ENCODE results near the gene POC5. TPM values are rescaled to one million over a fixed set of nuclear protein-coding genes. Genes with fewer than 3 reads are reported as not detected.

Gene POC5
- total and polyA plus RNA-seq, 2 of the 4 experiments (the other 2 are of a cell fraction) = 6.6 to 12.9 TPM

DNA sequence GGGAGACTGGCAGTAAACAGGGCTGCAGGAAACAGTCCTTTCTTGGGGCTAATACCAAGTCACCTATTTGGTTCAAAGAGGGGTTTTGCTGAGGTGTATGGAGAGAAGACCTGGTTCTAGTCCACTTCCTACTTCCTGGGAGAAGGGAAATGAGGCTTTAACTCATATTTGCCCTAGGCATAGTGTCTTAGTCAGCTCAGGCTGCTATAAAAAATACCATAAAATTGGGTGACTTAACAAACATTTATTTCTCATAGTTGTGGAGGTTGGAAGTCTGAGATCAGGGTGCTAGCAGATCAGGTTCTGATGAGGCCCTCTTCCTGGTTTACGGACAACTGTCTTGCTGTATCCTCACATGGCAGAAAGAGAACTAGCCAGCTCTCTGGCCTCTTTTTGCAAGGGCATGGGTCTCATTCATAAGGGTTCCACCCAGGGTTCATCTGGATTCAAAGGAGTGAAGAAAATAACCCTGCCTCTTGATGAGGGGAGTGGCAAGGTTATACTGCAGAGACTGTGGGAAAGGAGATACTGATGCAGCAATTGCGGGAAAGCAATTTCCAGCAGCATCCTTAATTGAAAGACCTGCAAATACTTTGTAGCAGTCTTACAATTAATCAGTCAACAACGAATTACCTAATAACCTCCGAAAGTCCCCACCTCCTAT lies 65.5 kb downstream of the POC5 start:
- H2BK120ac ChIP-seq (ENCODE audit: low read depth, low read length) = no peak overlapping the region
- CTCF ChIA-PET = no interaction called here
- H3K27ac ChIP-seq (ENCODE audit: insufficient read depth, low read length) = no peak overlapping the region
- no peaks in the 10 kb centered on the region for H4K20me1 ChIP-seq (ENCODE audit: insufficient read depth, low read length)
- in situ Hi-C loops (cut with MboI; ENCODE audit: low sequenced_read_pairs) = no loop called here
- no peak overlapping the region for H3K23ac ChIP-seq (ENCODE audit: low read depth, low read length)
- H2AK5ac ChIP-seq (ENCODE audit: low read depth, low read length) = no peak overlapping the region
- POLR2A ChIA-PET (ENCODE audit: unreplicated experiment) = no interaction called here
- no peak overlapping the region for H3K9ac ChIP-seq (ENCODE audit: low read depth, low read length)
- TF ChIP-seq MAFK (IDR thresholded peaks at IDR 0.05; ENCODE audit: low read depth, low read length) (no peak), MXI1 (IDR thresholded peaks at IDR 0.05; ENCODE audit: borderline replicate concordance, low read depth, low read length) (no peak), CHD1 (IDR thresholded peaks at IDR 0.05; ENCODE audit: low read depth, low read length) (no peak), NFE2L2 (IDR thresholded peaks at IDR 0.05; ENCODE audit: low read depth, low read length) (no peak), RFX5 (IDR thresholded peaks at IDR 0.05; ENCODE audit: low read depth, low read length) (no peak), BHLHE40 (IDR thresholded peaks at IDR 0.05; ENCODE audit: low read depth, low read length) (no peak), POLR2A (IDR thresholded peaks at IDR 0.05; ENCODE audit: low read depth, low read length) (no peak), SMC3 (IDR thresholded peaks at IDR 0.05; ENCODE audit: low read depth, low read length) (no peak), MAZ (IDR thresholded peaks at IDR 0.05; ENCODE audit: borderline replicate concordance, low read depth, low read length) (no peak), FOS (IDR thresholded peaks at IDR 0.05; ENCODE audit: low read depth, low read length) (no peak), RCOR1 (IDR thresholded peaks at IDR 0.05; ENCODE audit: insufficient replicate concordance, low read length) (no peak), RAD21 (IDR thresholded peaks at IDR 0.05; ENCODE audit: low read length) (no peak), CEBPB (IDR thresholded peaks at IDR 0.05; ENCODE audit: low read depth, low read length) (no peak)
- TF ChIP-seq, protein P1, sequence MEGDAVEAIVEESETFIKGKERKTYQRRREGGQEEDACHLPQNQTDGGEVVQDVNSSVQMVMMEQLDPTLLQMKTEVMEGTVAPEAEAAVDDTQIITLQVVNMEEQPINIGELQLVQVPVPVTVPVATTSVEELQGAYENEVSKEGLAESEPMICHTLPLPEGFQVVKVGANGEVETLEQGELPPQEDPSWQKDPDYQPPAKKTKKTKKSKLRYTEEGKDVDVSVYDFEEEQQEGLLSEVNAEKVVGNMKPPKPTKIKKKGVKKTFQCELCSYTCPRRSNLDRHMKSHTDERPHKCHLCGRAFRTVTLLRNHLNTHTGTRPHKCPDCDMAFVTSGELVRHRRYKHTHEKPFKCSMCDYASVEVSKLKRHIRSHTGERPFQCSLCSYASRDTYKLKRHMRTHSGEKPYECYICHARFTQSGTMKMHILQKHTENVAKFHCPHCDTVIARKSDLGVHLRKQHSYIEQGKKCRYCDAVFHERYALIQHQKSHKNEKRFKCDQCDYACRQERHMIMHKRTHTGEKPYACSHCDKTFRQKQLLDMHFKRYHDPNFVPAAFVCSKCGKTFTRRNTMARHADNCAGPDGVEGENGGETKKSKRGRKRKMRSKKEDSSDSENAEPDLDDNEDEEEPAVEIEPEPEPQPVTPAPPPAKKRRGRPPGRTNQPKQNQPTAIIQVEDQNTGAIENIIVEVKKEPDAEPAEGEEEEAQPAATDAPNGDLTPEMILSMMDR (conservative IDR thresholded peaks at IDR 0.05; ENCODE audit: low read depth, low read length) = no peak
- TF ChIP-seq, protein P2, sequence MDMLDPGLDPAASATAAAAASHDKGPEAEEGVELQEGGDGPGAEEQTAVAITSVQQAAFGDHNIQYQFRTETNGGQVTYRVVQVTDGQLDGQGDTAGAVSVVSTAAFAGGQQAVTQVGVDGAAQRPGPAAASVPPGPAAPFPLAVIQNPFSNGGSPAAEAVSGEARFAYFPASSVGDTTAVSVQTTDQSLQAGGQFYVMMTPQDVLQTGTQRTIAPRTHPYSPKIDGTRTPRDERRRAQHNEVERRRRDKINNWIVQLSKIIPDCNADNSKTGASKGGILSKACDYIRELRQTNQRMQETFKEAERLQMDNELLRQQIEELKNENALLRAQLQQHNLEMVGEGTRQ (IDR thresholded peaks at IDR 0.05; ENCODE audit: low read depth, low read length) = no peak
- TF ChIP-seq, protein P3, sequence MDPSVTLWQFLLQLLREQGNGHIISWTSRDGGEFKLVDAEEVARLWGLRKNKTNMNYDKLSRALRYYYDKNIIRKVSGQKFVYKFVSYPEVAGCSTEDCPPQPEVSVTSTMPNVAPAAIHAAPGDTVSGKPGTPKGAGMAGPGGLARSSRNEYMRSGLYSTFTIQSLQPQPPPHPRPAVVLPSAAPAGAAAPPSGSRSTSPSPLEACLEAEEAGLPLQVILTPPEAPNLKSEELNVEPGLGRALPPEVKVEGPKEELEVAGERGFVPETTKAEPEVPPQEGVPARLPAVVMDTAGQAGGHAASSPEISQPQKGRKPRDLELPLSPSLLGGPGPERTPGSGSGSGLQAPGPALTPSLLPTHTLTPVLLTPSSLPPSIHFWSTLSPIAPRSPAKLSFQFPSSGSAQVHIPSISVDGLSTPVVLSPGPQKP (IDR thresholded peaks at IDR 0.05; ENCODE audit: borderline replicate concordance, low read depth, low read length) = no peak
- no TSS peak for BruUV-seq (replicated peaks)
- H2AFZ ChIP-seq (replicated peaks; ENCODE audit: low read length, poor library complexity) = no peak overlapping the region
- no peak overlapping the region for H3K18ac ChIP-seq (ENCODE audit: low read depth, low read length)
- intact Hi-C loops (cut with micrococcal nuclease) = no loop called here
- no peaks in the 10 kb centered on the region for H3K9me3 ChIP-seq (ENCODE audit: control insufficient read depth, insufficient read depth, low read length)
- no peak overlapping the region for H4K91ac ChIP-seq (ENCODE audit: insufficient read depth, low read depth, low read length)
- no peak overlapping the region for H3K4me3 ChIP-seq (ENCODE audit: insufficient read depth, low read depth, low read length)
- DNase-seq (no peak), ATAC-seq (ENCODE audit: low read depth) (no peak)
- no peak overlapping the region for H2AK9ac ChIP-seq (replicated peaks; ENCODE audit: low read depth, low read length, poor library complexity)
- H3K36me3 ChIP-seq (ENCODE audit: control insufficient read depth, insufficient read depth, low read length) = no peaks in the 10 kb centered on the region
- H3K14ac ChIP-seq (replicated peaks; ENCODE audit: low read depth, low read length) = no peak overlapping the region
- no peak overlapping the region for H4K5ac ChIP-seq (ENCODE audit: low read depth, low read length)
- no peak overlapping the region for H3K4ac ChIP-seq (ENCODE audit: low read depth, low read length)
- dilution Hi-C loops (cut with HindIII; ENCODE audit: low sequenced_read_pairs, unreplicated experiment) = no loop called here
- no peak overlapping the region for H4K8ac ChIP-seq (ENCODE audit: low read depth in 2 of 2, low read length in 2 of 2)
- no peak overlapping the region for H2BK15ac ChIP-seq (ENCODE audit: low read depth, low read length)
- no peaks in the 10 kb centered on the region for H3K27me3 ChIP-seq (ENCODE audit: control insufficient read depth, insufficient read depth, low read length)
- H3K9me1 ChIP-seq (ENCODE audit: insufficient read depth, low read length) = no peaks in the 10 kb centered on the region
- H3K79me1 ChIP-seq (ENCODE audit: low read depth in 1 of 2, low read length in 2 of 2) = no peaks in the 10 kb centered on the region
- H3K4me1 ChIP-seq (ENCODE audit: control insufficient read depth, insufficient read depth, low read length) = no peaks in the 10 kb centered on the region; the same call in 1 of the 2 replicates
- WGBS, 2 experiments (ENCODE audit: extremely low coverage in 2 of 2, insufficient read length in 1 of 2) = 100% methylated on average over 1 of the region's 4 CpGs; no CpG with 5 or more reads in 1 of the 2 experiments
- no peak overlapping the region for H2BK20ac ChIP-seq (ENCODE audit: low read depth, low read length)
- no peak overlapping the region for H2BK5ac ChIP-seq (ENCODE audit: low read depth, low read length, poor library complexity, severe bottlenecking)
- H3K56ac ChIP-seq (ENCODE audit: extremely low read depth, insufficient read depth, low read length) = no peak overlapping the region
- no peak overlapping the region for H3K4me2 ChIP-seq (ENCODE audit: low read depth, low read length)

Data from IMR-90 (cell line).